ENCODE measurements around the gene TMPRSS11A.

Gene TMPRSS11A

DNA sequence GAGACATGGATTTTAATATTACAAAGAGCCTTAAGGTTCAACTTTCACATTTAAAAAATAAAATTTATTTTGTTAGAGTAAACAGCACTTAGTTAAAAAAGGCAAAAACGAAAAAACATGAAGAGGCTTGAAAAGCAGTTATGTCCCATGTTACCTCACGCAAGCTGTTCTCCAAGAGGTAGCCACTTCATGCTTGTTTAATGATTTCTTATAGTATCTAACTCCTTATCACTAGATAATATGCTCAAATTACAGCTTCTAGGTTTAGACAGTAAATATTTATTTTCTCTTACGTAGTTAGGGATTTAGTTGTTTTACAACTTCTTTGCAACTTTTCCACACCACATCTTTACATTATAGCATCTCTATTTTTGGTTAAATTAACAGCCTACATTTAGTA lies 51.7 kb downstream of the TMPRSS11A start:
- no peak for DNase-seq

DNA sequence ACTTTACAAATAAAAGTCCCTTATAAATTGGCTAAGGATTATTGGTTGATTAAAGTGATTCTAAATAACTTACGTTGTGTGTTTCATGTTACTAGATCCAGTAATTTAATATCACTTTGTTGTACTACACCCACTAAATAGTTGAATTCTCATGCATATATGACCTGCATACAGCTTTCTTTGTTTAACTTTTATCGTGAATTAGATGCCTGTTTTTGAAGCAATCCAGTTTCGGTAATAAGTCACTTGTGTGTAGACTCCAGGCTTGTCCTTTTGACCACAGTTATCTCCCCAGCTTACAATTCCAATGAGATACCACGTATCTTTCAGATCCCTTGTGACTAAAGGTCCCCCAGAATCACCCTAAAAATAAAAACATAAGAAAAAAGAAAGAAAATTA lies 52.2 kb downstream of the TMPRSS11A start:
- no peak for DNase-seq

DNA sequence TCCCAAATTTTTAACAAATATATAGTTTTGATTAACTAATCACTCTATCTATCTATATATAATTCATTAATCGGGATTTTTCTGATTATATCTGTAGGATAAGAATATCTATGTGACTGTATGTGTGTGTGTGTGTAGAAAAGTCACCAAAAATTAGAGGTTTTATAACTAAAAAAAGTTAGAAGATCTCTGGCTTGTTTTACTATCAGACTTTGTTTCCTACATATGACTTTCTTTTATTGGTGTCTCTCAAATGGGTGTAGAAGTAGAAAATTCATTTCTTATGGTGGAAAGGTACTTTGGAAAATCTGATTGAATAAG lies 52.7 kb downstream of the TMPRSS11A start:
- DNase-seq: no peak

DNA sequence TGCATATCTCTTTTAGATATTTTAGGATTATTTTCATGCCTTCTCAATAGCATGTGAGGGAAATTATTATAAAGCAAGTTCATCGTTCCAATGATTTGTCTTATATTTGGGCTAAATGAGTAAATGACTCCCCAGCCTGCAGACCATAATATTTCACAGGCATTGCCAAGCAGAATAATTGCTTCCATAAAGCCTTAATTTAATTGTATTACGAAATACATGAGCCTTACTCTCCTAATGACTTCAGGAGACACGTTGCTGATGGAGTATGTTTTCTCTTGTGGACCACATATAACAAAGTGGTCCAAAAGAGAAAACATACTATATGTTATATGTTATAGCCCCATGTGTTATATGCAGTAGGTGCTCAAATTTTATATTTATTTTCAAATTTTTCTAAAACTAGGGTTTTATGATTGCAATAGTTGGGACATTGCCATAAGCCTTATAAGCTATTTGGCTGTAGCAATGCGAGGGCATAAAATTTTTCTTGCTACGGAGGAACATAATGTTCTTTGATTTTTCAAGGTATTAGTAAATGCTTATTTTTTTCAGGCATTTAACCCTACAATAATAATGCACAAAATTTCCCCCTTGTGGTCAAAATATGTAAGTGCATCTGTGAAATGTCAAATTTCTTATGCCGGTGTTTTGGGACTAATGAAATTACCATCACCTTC lies 53.2 kb downstream of the TMPRSS11A start:
- peak; percentile 46 for DNase-seq

DNA sequence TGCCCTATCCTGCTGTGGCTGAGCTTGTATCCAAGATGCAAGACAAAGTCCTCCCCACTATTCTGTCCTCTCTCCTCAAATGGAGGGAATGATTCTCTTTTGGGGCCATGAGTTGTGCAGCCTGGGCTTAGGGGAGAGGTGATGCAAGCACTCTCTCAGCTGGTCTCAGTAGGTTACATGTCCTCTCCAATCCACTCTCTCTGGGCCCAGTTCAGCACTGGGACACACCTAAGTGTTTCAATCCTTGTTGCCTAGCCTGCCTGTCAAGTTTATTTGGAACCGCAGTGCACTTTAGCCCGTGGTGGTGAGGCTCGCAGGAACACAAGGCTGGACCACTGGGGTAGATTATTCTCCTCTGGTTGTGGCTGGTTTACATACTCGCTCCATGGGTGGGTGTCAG lies 55.6 kb downstream of the TMPRSS11A start:
- DNase-seq: no peak

DNA sequence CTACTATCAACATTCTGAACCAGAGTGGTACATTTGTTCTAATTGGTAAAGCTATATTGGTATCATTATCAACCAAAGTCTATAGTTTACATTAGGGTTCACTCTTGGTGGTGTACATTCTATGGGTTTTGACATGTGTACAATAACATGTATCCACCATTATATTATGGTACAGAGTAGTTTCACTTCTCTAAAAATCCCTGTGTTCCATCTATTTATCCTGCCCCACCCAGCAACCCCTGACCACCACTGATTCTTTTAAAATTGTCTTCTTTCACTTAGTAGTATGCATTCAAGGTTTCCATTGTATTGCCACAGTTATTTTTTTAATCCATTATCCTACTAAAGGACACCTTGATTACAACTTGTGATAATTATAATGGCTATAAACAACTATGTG lies 64.2 kb downstream of the TMPRSS11A start:
- no peak for DNase-seq

DNA sequence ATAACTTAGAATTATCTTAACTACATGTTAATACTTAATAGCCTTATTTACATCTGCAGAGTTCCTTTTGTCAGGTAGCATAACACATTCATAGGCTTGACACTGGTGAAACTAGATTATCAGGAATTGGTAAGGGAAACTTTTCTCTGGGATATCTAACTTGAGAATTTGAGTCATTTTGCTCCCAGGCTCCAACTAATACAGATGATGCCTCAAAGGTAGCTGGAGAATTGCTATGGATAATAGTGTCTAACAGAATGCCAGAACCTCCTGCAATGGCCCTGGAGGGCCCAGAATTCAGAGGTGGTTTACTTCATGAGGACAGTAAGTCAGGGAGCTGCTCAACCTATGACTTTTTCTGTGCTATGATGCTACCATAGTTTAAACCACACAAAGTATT lies 65.6 kb downstream of the TMPRSS11A start:
- no peak for DNase-seq

DNA sequence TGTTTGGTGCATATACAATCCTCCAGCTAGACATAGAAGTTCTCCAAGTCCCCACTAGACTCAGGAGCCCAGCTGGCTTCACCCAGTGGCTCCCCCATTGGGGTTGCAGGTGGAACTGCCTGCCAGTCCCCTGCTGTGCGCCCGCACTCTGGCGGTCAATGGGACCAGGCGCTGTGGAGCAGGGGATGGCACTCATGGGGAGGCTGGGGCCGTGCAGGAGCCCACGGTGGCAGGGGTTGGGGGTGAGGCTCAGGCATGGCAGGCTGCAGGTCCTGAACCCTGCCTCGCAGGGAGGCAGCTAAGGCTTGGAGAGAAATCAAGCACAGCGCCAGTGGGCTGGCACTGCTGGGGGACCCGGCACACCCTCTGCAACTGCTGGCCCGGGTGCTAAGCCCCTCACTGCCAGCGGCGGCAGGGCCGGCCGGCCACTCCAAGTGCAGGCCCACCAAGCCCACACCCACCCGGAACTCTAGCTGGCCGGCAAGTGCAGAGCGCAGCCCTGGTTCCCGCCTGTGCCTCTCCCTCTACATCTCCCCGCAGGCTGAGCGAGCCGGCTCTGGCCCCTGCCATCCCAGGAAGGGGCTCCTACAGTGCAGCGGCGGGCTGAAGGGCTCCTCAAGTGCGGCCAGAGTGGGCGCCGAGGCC lies 66.8 kb downstream of the TMPRSS11A start:
- no peak for DNase-seq

DNA sequence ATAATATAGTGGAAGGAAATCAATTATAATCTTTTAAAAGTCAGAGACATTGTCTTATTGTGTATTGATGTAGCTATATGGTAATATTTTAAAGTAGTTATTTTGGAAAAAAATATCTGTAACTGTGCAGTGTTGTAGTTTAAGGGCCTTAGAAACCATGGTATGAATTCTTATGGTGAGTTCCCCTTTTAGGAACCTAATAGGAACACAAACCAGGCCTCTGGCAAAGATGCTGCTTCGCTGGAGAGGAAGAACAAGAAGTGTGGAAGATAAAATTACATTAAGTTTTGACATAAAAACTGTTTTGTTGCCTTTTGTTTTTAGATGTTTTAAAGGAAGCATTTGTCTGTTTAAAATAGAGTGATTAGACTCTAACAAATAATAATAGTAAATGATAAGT lies 68.6 kb downstream of the TMPRSS11A start:
- DNase-seq: no peak

DNA sequence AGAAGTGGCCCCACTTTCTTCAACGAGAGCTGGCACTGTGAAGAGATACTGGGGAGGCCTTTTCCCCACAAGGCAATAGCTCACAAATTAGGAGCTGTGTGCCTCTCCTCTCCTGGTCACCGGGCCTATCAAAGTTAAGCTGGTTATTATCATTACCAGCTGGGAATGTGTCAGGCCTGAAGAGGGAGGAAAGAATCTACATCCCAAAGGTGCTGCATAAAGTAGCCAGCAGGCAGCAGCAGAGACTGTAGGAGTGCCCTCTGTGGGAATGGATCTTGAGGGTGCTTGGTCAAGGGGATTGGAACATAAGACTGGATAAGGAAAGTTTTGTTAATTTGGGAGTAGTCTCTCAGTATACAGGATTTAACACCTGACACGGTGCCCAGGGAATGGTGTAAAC lies 70.4 kb downstream of the TMPRSS11A start:
- no peak for DNase-seq

DNA sequence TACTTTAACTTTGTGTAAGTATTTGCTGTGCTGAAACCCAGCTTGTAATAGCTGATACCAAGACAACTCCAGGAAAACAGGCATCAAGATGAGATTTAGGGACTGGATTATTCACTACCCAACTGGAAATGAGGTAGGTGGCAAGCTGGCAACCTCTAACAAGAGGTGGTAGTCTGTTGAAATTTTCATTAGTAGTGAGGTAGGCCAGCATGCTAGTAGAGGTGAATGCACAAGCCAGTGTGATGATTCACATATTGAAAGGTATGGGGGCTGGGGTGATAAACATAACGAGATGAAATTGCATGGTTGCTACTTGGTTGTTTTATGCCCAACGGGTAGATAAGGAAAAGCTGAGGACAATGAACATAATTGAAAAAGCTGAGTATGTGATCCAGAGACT lies 71.0 kb downstream of the TMPRSS11A start:
- DNase-seq: no peak

DNA sequence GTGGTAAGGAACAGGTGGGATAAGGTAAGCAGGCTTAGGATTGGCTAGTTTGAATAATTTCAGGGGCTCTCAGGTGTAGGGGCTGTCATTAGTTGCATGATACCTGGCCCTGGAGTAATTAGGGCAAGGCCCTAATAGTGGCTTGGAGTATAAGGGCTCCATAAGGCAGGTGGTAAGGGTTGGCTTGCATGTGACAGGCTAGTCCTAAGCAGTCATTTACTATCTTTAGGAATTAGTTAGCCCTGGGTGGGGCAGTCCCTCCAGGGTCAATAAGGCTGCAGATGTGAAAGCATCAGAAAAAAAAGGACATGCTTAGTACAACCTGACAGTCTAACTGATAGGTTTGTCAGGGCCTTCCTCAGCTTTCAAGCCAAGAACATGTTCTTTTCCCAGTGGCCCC lies 71.6 kb downstream of the TMPRSS11A start:
- DNase-seq: no peak

DNA sequence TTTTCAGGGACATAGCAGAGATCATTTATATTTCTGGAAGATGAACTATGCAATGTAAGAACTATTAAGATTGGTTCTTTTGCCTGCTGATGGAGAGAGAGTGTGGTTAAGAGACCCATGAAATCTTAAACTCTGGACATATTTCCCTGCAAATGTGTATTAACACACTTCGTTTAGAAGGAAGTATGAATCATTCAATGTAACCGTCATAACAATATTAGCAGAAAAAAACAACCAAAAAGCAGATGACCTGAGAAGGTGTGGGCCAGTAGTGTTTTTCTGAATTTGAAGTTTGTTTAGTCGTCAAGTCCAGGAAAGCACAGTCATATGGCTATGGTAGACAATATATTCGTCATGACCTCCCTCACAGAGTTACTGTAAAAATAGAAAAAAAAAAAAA lies 77.0 kb downstream of the TMPRSS11A start:
- no peak for DNase-seq

DNA sequence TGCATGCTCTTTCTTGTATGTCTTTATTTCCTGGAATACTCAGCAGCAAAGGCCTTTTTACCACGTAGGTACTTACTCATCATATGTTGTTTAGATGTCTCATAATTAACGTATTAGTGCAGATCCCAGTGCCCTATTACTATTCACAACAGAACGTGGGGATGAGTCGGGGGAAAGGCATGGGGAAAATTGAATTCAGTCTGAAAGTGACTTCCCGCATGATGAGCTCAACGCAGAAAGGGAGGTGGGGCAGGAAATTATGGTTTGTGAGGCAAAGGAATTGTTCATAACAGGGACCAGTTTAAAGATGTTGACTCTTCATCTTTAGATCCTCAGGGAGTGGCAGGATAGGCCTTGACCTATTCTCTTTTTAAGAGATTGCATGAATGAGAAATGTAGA lies 77.5 kb downstream of the TMPRSS11A start:
- DNase-seq: no peak

DNA sequence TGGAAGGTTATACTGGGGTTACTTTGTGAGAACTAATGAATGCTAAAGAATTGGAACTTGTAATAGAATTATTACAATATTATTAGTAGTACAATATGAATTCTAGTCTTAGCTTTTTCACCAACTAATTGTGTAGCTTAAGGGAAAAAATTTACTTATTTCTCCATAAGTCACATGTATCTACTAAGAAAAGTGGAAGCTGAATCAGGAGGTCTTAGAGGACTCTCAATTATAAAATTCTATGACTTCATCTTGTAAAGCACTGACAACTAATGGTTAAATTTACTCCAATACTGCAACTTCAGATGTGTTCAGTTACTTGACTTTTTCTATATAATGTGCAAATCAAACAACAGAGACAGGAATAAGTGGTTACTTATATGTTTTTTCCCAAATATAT lies 78.6 kb downstream of the TMPRSS11A start:
- no peak for DNase-seq

DNA sequence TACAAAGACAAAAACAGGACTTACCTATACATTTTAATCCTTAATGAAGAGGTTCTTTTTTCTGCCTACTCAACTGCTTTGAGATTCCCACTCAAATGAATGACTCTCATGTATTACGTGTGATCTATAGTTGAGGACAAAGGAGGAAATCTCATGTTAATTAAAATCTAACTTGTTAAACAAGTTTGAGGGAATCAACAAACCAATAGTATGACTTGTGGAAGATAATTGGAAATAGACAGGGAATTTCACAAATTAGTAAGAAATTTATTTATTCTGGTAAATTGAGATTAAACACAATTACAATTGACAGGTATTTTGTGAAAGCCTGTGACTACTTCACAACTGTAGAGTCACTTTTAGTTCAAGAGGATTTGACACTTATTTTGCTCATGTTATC lies 79.4 kb downstream of the TMPRSS11A start, which contains the start of gene TMPRSS11D:
TMPRSS11D (minus strand) TSS at position 101 of the 400 bp plus-strand sequence; CDS start at position 32, 69 bp downstream.
- no peak for DNase-seq

DNA sequence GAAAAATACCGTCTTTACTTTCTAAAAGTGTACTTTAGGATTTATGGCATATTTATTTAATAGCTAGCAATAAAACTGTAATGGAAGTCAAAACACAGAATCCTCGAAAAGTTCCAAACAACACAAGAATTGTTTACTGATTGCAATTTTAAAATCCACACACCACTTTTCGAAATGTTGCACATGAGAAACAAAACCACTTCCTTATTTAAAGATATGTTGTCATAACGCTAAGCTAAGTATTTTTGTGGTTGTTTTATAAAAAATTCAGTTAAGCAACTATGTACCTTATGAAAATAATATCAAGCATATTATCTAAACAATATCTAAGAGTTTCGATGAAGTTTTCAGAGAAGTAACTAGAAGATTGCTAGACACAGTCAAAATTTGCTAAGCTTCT lies 79.8 kb downstream of the TMPRSS11A start:
- DNase-seq: no peak

DNA sequence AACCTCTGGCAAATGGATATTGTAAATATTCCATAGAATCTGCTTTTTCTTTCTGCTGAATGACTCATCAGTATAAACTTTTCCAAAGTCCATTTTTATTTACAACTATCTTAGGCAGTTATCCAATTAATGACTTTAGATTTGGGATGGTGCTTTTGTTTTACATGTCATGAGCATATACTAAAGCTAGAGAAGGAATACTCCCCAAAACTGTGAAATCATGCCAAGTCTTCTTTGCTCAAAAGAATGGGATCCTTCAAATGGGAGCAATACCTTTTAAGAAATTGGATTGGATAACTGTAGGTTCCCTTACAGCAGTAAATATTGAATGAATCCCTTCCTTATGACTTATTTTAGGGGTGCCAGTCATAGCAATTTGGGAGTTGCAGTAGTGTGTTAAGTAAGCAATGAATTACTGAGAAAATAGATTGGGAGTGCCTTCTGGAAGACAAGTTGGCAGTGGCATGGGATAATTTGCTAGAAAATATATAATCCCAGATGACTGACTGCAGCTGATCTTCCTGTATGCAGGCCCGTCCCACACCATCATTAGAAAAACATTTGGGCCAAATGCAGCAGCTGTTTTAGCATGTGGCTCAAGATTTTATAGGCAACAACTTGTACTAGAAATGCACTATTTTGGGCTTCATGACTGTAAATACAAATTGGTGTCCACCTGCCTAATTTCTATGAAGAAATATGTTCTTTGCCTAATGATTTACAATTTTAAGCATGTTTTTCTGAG lies 82.3 kb downstream of the TMPRSS11A start:
- no peak for DNase-seq

DNA sequence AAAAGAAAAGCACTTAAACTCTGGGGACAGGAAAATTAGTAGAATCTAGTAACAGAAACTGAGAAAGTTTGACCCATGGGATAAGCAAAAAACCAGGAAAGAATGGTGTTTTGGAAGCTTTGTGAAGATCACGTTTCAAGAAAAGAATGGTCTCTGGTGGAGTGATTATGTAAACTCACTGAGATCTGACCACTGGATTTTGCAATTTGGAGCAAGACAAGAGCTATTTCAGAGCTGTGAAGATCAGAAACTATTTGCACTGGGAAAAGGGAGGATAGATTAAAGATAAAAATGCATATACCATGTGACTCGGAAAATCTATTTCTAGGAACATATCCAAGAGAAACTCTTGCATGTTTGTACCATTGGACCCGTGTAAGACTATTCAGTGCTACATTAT lies 83.8 kb downstream of the TMPRSS11A start:
- no peak for DNase-seq

DNA sequence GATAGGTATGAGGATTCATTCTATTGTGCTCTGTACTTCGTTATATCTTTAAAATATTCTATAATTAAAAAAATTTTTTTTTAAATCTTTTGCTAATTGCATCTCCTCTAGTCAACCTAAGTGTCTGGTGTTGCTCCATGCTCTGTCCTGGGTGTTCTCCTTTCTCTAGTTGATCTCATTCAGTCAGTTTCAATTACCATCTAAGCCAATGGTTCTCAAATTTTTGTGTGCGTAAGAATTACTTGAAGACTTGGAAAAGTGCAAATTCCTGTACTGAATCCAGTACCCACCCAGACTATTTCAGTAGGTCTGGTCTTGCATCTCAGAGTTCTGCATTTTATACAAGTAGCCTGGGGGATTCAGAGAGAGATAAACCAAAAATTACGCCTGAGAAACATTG lies 86.2 kb downstream of the TMPRSS11A start:
- DNase-seq: no peak

DNA sequence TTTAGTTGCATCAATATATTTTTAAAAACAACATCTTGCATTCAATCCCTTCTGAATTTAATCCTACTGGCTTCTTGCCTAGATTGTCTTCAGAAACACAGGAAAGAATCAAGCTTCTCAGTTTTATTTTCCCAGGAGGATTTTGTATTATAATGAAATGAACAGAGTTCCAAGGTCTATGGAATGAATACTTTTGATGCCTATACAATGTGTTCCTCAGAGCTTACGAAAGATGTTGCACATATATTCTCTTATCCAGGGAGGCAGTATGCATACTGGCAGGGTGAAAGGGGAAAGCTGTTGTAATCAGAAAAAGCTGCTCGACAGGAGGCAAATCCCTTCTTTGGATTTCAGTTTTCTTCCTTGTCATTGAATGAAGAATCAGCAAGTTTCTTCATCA lies 88.3 kb downstream of the TMPRSS11A start:
- DNase-seq: no peak

DNA sequence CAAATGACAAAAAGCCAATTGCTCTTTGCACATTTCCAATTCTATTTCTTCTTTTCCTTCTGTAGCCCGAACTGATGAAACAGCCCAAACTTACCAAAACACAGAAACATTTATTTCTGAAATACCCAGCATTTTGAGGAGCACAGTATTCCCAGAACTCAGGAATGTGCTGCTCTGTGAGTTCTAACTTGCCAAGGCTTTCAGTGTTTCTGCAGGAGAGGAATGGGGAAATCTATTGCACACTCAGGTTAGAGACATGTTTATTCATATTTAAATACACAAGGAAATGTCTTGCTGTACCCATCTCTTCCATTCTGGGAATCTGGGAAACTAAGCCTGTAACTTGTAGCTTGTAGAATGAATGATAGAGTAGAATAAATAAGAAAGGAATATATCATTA lies 90.2 kb downstream of the TMPRSS11A start:
- DNase-seq: no peak

DNA sequence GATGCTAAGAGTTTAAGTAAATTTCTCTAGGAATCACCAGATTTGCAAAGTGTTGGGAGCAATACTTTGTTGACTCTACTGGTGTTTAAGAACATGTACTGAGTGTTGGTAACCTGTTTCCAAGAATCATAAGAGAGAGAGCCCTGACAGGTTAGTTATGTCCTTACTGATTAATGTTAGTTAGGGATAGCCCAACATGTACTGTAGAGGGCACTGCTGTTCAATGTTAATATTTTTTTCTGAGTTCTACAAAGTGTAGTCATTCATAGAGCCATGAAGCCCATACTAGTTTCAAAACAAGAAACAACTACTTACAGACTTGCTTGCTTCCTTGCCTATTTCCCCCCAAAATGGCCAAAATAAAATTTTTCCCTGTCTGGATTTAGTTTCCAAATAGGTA lies 91.4 kb downstream of the TMPRSS11A start:
- DNase-seq: no peak

DNA sequence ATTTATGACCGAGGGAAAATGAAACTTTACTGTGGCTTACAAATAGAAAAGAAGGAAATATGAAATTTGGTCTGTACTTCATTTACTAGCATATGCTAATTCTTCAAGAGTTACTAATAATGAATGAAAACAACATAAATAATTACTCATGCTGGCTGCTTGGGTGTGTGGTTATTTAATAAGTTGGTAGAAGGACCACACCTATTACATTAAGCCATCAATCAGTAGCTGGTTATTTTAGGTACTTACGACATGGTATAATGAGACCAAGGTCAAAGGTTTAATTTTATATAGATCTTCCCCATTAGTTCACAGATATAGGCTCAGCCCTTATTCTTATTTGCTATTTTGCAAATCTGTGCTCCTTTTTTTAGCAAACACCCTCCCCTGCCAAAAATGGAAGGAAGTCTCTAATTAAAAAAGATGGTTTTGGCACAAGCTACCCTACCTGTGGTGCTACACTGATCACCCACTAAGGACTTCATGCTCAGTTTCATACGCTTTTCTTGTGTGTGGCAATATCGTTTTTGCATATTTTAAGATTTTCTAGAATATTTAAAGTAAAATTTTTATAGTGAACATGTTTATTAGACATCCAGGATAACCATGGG lies 93.6 kb downstream of the TMPRSS11A start:
- DNase-seq: no peak
